Skin epidermis (tissue), 12 donors: ENCODE results near the gene KRTAP4-12.
"Not testable (repeated sequence)": the region's sequence is repeated elsewhere in the genome, so short reads cannot be mapped to it uniquely, and the experiment has no call there.

Source experiments
- H3K27ac ChIP-seq, 21 experiments: fragments of 200-600 bp; sonication (generic) in 11 of 21; one replicate each; pipeline ENCODE4 v1.5.0; 2020; ENCODE audit warnings: mild to moderate bottlenecking in 3 of 21, inconsistent platforms in 2 of 21, moderate library complexity in 2 of 21
- H3K4me3 ChIP-seq, 7 experiments: fragments of 200-600 bp; sonication (generic) in 2 of 7; one replicate each; pipeline ENCODE4 v1.5.0; 2020; ENCODE audit warnings: inconsistent platforms in 2 of 7, mild to moderate bottlenecking in 2 of 7, moderate library complexity in 1 of 7

Gene KRTAP4-12

DNA sequence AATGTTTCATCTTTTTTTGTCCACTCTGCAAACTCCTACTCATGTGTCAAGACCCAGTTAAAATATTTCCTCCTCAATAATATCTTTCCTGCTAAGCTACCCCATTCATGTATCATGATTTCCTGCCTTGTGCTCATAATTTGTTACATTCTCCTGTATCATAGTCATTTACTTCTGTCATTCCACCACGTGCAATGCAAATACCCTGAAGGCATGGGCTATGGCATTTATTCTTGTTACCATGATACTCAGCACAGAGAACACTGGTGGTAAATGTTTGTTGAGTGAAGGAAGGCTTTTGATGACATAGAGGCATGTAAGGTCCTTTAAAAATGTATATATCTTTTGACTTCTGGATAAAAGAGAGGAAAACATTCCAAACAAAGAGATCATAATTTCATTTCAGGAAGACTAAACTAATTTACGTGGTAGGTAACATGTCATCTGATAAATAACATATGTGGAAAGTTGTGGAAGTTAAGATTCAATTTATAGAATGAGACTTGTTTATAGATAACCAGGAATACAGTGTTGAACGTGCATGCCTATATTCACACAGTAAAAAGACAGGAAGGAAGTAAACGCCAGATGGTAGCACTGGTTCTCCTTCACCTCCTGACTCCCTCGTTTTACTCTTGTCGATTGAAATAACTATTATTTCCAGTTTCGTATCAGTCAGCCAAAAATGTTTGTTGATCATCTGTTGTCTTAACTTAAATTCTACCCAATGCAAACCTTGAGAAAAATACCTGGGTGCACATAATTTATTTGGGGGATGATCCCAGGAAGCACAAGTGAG, 24.1 kb downstream of the KRTAP4-12 start:
- H3K4me3 ChIP-seq, H3K27ac ChIP-seq: not testable (repeated sequence)

GRCh38 chr17:41098481-41098880, 25.5 kb downstream of the KRTAP4-12 start:
- Histone ChIP-seq H3K27ac (no peak overlapping the region), H3K4me3 (no peak overlapping the region)

GRCh38 chr17:41098042-41098441, 25.9 kb downstream of the KRTAP4-12 start, which contains the start of gene KRTAP4-8:
KRTAP4-8 (minus strand) TSS chr17:41098142; CDS start chr17:41098084, 58 bp downstream.
- H3K27ac ChIP-seq, result no peak within 1 kb of the TSS
- H3K4me3 ChIP-seq, result no peak within 1 kb of the TSS

DNA sequence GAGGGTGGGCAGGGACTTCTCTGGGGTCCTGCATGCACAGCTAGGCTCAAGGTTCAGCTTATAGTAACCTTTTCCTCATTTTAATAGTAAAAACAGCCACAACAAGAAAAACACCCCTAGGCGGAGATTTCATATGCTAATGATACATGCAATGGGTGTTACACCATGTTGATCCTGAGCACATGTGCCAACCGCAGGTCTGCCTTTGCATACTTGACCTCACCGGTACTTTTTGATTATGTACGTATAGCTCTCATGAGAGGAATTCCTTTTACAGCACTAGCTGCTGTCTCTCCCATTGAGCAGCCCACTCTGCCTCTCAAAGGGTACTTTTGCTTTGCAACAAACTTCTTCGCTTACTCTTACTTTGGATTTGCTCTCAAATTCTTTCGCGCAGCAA, 27.9 kb downstream of the KRTAP4-12 start:
- H3K27ac ChIP-seq, result no peak overlapping the region
- no peak overlapping the region for H3K4me3 ChIP-seq

- H3K4me3 ChIP-seq, H3K27ac ChIP-seq: not testable (repeated sequence)
These were observed 35.1 kb downstream of the KRTAP4-12 start for GRCh38 chr17:41088760-41089352.

DNA sequence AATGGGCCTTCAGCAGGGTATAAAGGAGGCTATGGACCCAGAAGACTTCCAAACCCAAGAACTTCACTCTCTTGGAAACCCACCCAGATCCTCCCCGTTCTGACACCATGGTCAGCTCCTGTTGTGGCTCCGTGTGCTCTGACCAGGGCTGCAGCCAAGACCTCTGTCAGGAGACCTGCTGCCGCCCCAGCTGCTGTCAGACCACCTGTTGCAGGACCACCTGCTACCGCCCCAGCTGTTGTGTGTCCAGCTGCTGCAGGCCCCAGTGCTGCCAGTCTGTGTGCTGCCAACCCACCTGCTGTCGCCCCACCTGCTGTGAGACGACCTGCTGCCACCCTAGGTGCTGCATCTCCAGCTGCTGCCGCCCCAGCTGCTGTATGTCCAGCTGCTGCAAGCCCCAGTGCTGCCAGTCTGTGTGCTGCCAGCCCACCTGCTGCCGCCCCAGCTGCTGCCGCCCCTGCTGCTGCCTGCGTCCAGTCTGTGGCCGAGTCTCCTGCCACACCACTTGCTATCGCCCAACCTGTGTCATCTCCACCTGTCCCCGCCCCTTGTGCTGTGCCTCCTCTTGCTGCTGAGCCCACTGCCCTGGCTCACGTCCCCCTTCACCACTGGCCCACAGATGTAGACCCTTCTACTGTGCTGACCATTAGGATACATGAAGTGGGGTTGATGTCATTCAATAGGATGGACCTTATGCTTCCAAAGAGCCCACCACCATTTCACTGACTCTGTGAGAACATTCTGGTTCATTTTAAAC, 39.7 kb downstream of the KRTAP4-12 start, which contains the start of gene KRTAP4-7:
TSS of gene KRTAP4-7 (plus strand) at position 51 of the 757 bp plus-strand sequence. CDS start at position 108, 57 bp downstream.
- H3K27ac ChIP-seq, H3K4me3 ChIP-seq: not testable (repeated sequence)

- not testable (repeated sequence) for H3K4me3 ChIP-seq, H3K27ac ChIP-seq
These were observed 40.6 kb downstream of the KRTAP4-12 start for GRCh38 chr17:41083427-41083826.

DNA sequence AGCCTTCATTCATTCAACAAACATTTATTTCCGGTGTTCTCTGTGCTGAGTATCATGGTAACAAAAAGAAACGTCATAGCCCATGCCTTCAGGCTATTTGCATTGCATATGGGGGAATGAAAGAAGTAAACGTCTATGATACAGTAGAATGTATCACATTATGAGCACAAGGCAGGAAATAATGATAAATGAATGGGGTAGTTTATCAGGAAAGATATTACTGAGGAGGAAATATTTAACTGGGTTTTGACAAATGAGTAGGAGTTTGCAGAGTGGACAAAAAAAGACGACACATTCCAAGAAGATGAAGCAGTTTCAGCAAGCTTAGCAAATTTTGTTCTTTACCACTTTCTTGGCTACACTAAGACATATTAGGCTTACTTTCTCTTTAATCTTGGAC, 41.4 kb downstream of the KRTAP4-12 start:
- Histone ChIP-seq H3K27ac (no peak overlapping the region), H3K4me3 (no peak overlapping the region)

- H3K4me3 ChIP-seq, result no peak overlapping the region
- H3K27ac ChIP-seq, result no peak overlapping the region
These were observed 47.2 kb downstream of the KRTAP4-12 start for GRCh38 chr17:41076788-41077187.

DNA sequence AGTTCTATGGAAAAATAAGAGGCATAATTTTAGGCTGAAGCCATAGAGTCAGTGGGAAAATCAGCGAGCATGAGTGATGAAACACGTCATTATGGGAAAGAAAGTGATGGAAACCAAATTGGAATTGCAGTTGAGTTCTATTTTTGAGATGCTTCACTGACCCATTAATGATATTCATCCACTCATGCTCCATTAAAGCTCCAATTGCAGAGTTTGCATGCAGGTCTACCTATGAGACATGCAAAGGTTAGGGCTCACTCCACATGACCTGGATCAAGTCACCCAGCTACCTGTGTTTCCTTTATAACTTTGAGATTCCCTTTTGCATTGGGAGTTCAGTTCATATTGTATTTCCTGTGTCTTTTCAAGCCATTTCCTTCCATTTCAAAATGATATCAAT, 50.3 kb downstream of the KRTAP4-12 start:
- H3K4me3 ChIP-seq, result no peak overlapping the region
- no peak overlapping the region for H3K27ac ChIP-seq
